Activated CD4-positive, alpha-beta T cell treated with anti-CD3 and anti-CD28 coated beads, Interleukin-2, amount 50 U/mL, for 16 hours (primary cell): ENCODE data around the gene SFXN3.
A peak's percentile ranks its signal among the peaks of the same experiment; 100 is the strongest.
"Not testable (repeated sequence)": the region's sequence is repeated elsewhere in the genome, so short reads cannot be mapped to it uniquely, and the experiment has no call there.

Experiments
- DNase-seq: peaks from one replicate; pipeline ENCODE4 v3.0.0-alpha.2; 2020

SFXN3 gene

GRCh38 chr10:101016814-101017213, 14.2 kb upstream of the SFXN3 start:
- DNase-seq = no peak

- no peak for DNase-seq
These were observed 12.9 kb upstream of the SFXN3 start for GRCh38 chr10:101018118-101018599.

GRCh38 chr10:101018600-101019439, 12.2 kb upstream of the SFXN3 start:
- peak; percentile 83 for DNase-seq

DNA sequence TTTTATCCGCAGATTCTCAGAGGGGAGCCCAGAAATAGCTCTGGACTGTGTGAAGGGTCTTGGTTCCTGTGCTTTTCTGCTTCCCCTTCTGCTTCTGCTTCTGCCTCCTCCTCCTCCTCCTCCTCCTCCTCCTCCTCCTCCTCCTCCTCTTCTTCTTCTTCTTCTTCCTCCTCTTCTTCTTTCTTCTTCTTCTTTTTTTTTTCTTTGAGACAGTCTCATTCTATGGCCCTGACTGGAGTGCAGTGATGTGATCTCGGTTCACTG, 11.7 kb upstream of the SFXN3 start:
- DNase-seq = no peak

GRCh38 chr10:101020427-101021075, 10.5 kb upstream of the SFXN3 start:
- no peak for DNase-seq

GRCh38 chr10:101021239-101021638, 9.8 kb upstream of the SFXN3 start:
- no peak for DNase-seq

DNA sequence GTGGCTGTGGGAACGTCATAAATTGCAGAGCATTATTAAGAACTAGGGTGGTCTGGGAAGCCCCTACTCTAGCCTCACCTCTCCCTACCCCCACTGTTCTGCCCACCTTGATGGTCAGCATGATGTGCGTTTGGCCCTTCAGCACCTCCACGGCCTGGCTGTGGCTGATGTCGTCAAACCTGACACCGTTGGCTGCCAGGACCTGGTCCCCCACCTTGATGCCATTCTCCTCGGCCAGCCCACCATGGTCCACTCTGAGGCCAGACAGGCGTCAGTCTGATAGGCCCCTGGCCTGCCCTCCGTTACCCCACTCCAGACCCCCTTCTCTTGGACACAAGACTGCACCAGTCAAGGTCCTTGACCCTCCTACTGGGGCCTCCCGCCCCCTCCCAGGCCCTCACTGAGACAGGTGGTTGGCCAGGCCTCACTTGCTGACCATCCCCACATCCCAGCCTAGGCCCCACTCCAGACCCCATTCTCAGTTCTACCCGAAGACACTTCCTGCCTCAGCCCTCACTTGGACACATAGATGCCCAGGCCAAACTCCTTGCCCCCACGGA, 9.3 kb upstream of the SFXN3 start:
- no peak for DNase-seq

DNA sequence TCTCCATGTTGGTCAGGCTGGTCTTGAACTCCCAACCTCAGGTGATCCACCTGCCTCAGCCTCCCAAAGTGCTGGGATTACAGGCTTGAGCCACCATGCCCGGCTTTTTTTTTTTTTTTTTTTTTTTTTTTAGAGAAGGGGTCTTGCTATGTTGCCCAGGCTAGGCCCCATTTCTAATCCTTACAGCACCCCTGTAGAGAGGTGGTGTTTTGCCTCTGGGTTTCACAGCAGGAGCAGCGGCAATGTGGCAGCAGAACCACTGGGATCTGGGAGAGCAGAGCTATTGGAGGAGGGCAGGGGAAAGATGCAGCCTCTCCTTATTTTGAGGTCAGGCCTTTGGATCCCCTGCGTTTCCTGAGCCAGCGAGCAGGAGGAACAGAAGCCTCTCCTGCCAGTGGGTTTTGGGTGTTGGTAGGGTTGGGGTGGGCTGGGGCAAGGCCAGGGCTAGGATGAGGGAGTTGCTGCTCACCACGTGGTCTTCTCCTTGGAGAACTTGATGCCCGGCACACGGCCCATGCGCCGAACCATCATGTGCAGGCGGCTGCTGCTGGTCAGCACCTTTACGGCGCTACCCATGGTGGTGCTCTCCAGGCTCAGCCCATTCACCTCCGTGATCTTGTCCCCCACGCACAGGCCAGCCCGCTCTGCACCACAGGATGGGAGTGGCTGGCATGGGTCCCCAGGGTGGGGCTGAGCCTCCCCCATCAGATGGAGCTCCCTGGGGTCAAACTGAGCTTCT, 7.9 kb upstream of the SFXN3 start:
- DNase-seq = no peak

GRCh38 chr10:101027106-101027720, 3.8 kb upstream of the SFXN3 start:
- no peak for DNase-seq

GRCh38 chr10:101028446-101029337, 2.3 kb upstream of the SFXN3 start:
- no peak for DNase-seq

DNA sequence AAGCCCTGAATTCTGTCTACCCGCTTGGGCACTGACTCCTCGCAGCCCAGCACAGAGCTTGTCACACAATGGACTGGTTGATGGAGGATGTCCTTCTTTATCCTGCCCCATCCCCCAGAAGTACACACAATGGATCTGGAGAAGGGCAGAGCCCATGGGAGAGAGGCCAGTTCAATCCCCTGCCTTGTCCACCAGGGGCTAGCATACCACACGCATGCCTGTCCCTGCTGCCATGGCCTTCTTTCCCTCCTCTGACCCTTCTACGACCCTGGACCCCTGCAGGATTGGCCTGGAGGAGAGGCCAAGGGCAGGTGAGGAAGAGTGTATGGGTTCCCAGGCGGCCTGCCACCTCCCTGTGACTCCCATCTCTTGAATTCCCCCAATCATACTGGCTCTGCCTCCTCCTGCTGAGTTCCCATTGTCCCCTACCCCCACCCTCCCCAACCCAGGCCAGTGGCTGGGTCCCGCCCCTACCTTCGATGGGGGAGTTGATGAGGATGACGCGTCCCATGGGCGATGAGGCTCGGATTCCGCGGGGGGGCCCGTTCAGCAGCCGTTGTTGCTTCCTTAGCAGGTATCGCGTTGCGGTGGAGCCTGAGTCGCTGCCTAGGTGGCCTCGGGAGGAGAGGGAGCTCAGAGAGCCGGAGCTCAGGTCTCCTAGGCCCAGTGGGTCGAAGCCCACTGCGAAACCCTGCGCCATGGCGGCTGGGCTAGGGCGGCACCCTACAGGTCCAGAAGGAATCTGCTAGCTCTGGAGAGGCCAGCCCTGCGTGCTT, 1.3 kb upstream of the SFXN3 start:
- no peak for DNase-seq

GRCh38 chr10:101030496-101031127, 422 bp upstream of the SFXN3 start:
- no peak for DNase-seq

- peak; percentile 75 for DNase-seq
These were observed 982 bp downstream of the SFXN3 start for GRCh38 chr10:101031796-101032636.

DNA sequence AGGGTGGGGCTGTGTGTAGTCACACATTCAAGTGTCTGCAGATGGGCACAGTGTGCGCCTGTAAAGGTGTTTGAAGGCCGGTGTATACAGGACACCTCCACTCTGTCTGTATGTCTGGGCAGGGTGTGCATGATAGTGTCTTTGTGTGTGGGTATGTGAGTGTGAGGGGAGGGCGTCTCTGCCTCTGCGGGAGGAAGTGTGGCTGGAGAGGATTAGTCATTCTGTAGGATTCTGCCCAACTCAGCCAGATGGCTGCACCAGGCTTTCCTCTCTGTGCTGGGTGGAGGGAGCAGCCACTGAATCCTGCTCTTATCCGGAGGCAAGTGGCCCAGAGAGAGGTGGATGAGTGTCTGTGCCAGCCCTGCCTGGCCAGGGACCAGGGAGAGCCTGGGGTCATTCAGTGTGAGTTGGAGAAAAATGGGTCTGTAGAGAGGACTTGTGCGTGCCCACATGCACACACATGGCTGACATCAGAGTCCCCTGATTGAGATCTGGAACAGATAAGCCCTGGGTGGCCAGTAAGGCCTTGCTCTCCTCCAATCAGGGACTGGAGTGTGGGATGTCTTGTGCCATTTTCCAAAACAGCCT, 1.7 kb downstream of the SFXN3 start:
- DNase-seq = peak; percentile 79

- no peak for DNase-seq
These were observed 2.2 kb downstream of the SFXN3 start for GRCh38 chr10:101033276-101033675.

GRCh38 chr10:101034404-101034803, 3.4 kb downstream of the SFXN3 start:
- not testable (repeated sequence) for DNase-seq

- DNase-seq = no peak
These were observed 4.3 kb downstream of the SFXN3 start for GRCh38 chr10:101035314-101035713.

DNA sequence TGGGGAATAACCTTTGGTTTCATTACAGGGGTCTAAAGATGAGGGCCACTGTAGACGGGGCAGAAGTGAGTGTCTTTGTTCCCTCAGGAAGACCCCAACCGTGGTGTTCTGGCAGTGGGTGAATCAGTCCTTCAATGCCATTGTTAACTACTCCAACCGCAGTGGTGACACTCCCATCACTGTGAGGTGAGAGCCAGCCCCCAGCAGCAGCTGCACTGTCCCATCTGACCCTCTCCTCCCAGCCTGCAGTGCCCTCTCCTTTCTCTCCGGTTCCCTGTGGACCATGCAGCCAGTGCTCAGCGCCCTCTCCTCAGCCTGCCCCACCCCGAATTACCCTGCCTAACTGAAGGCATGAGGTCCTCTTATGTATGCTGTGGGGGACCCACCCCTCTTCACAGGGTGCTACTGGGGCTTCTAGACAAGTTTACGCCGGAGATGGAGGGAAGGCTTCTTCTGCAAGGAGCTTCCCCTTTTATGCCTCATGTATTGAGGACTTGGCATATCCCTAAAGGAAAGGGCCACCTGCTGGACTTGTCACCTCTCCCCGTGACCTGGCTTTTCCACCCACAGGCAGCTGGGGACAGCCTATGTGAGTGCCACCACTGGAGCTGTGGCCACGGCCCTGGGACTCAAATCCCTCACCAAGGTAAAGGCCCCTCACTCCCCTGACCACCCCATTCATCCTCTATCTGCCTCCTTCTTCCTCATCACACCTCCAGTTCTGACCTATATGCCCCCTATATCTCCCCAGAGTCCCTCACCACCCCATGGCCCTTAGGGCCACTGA, 5.1 kb downstream of the SFXN3 start:
- DNase-seq = no peak
